SU-DHL-6 (cell line): Measurements from ENCODE around the gene SLC17A7.
"Not testable (repeated sequence)": the region's sequence is repeated elsewhere in the genome, so short reads cannot be mapped to it uniquely, and the experiment has no call there.

Experiments used
- H2AFZ ChIP-seq: fragments of 200-600 bp; sonication (generic); 2 replicates; pipeline ENCODE4 v1.6.1; 2014; ENCODE audit warnings: low read depth, mild to moderate bottlenecking, moderate library complexity, mixed read lengths, antibody characterized with exemption, low read length; ENCODE audit not compliant: severe bottlenecking
- H3F3A ChIP-seq: fragments of 200-600 bp; shearing (Covaris generic); 2 replicates; pipeline ENCODE4 v1.6.0; 2016; ENCODE audit warnings: antibody characterized with exemption, mild to moderate bottlenecking; ENCODE audit not compliant: insufficient read depth
- H3K27ac ChIP-seq: fragments of 200-600 bp; sonication (generic); 2 replicates; pipeline ENCODE4 v1.5.1; 2016; ENCODE audit warnings: low read depth, mild to moderate bottlenecking, low read length, moderate library complexity, mixed read lengths
- H3K27me3 ChIP-seq: fragments of 200-600 bp; sonication (generic), shearing (Covaris generic); 2 replicates; pipeline ENCODE4 v1.6.0; 2014; ENCODE audit warnings: mild to moderate bottlenecking, low read length
- H3K36me3 ChIP-seq: fragments of 200-600 bp; sonication (generic); 2 replicates; pipeline ENCODE4 v1.6.1; 2014; ENCODE audit warnings: mild to moderate bottlenecking, low read length, mixed read lengths
- H3K4me2 ChIP-seq: fragments of 300-600, 200-600 bp; shearing (Covaris generic), sonication (generic); 2 replicates; pipeline ENCODE4 v1.6.0; 2014; ENCODE audit warnings: low read length, low read depth, mild to moderate bottlenecking; ENCODE audit not compliant: poor library complexity, severe bottlenecking
- H3K4me3 ChIP-seq: fragments of 200-600 bp; sonication (generic); 2 replicates; pipeline ENCODE4 v1.5.1; 2014; ENCODE audit warnings: antibody characterized with exemption, low read length, mild to moderate bottlenecking, mixed read lengths; ENCODE audit not compliant: insufficient read depth, poor library complexity, severe bottlenecking
- H3K79me2 ChIP-seq: fragments of 200-600 bp; sonication (generic); 2 replicates; pipeline ENCODE4 v1.6.1; 2014; ENCODE audit warnings: mild to moderate bottlenecking, low read length, moderate library complexity; ENCODE audit not compliant: insufficient read depth
- H3K9ac ChIP-seq: fragments of 200-600 bp; sonication (generic); 2 replicates; pipeline ENCODE4 v1.7.0; 2014; ENCODE audit warnings: mild to moderate bottlenecking, low read length
- H3K9me2 ChIP-seq: fragments of 200-600 bp; sonication (generic); replicated peaks from 2 replicates; pipeline ENCODE4 v1.6.1; 2014; ENCODE audit warnings: low read length; ENCODE audit not compliant: insufficient read depth
- H3K9me3 ChIP-seq: fragments of 200-600 bp; sonication (generic); 2 replicates; pipeline ENCODE4 v1.6.1; 2014; ENCODE audit warnings: low read length, mixed read lengths; ENCODE audit not compliant: insufficient read depth
- H4K20me1 ChIP-seq: fragments of 200-600 bp; sonication (generic); 2 replicates; pipeline ENCODE4 v1.6.1; 2014; ENCODE audit warnings: low read depth, mild to moderate bottlenecking, antibody characterized with exemption, low read length, moderate library complexity, mixed read lengths
- EZH2phosphoT487 ChIP-seq: fragments of 200-600 bp; sonication (generic), shearing (Covaris generic); conservative IDR thresholded peaks from 2 replicates; pipeline ENCODE4 v1.6.1; 2018; ENCODE audit warnings: mild to moderate bottlenecking, antibody characterized with exemption, low read length, moderate library complexity, mixed read lengths
- TF ChIP-seq, protein P1 (sequence below): fragments of 200-600 bp; sonication (generic); IDR thresholded peaks from one replicate; pipeline ENCODE4 v1.5.1; 2017; ENCODE audit warnings: antibody characterized with exemption, mild to moderate bottlenecking, low read length, moderate library complexity; ENCODE audit not compliant: insufficient read depth, poor library complexity, severe bottlenecking

Gene SLC17A7

DNA sequence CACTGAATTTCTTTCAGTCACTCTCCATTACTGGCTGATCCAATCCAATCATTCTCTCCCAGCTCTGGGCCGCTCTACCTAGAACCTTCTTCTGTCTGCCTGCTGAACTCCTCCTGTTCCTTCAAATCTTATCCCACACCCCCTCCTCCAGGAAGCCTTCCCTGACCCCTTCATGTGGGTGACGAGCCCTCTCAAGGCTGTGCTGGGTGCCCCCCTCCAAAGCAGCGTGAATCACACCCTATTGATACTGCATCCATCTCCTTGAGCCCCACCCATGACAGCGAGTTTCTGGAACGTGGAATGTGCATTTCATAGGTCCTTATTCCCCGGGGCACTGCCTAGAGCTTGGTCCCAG, 7.1 kb upstream of the SLC17A7 start:
- TF ChIP-seq EZH2phosphoT487: no peak
- TF ChIP-seq, protein P1, sequence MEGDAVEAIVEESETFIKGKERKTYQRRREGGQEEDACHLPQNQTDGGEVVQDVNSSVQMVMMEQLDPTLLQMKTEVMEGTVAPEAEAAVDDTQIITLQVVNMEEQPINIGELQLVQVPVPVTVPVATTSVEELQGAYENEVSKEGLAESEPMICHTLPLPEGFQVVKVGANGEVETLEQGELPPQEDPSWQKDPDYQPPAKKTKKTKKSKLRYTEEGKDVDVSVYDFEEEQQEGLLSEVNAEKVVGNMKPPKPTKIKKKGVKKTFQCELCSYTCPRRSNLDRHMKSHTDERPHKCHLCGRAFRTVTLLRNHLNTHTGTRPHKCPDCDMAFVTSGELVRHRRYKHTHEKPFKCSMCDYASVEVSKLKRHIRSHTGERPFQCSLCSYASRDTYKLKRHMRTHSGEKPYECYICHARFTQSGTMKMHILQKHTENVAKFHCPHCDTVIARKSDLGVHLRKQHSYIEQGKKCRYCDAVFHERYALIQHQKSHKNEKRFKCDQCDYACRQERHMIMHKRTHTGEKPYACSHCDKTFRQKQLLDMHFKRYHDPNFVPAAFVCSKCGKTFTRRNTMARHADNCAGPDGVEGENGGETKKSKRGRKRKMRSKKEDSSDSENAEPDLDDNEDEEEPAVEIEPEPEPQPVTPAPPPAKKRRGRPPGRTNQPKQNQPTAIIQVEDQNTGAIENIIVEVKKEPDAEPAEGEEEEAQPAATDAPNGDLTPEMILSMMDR: no peak
- Histone ChIP-seq H3K9ac (no peak overlapping the region), H3K4me2 (no peak overlapping the region), H3F3A (peaks cover 20% of the 10 kb centered on the region), H3K36me3 (no peaks in the 10 kb centered on the region), H3K9me2 (no peaks in the 10 kb centered on the region), H3K4me3 (no peak overlapping the region), H3K9me3 (no peaks in the 10 kb centered on the region), H3K27me3 (no peaks in the 10 kb centered on the region), H3K79me2 (peaks cover 17% of the 10 kb centered on the region), H2AFZ (no peak overlapping the region), H4K20me1 (no peaks in the 10 kb centered on the region), H3K27ac (no peak overlapping the region)

DNA sequence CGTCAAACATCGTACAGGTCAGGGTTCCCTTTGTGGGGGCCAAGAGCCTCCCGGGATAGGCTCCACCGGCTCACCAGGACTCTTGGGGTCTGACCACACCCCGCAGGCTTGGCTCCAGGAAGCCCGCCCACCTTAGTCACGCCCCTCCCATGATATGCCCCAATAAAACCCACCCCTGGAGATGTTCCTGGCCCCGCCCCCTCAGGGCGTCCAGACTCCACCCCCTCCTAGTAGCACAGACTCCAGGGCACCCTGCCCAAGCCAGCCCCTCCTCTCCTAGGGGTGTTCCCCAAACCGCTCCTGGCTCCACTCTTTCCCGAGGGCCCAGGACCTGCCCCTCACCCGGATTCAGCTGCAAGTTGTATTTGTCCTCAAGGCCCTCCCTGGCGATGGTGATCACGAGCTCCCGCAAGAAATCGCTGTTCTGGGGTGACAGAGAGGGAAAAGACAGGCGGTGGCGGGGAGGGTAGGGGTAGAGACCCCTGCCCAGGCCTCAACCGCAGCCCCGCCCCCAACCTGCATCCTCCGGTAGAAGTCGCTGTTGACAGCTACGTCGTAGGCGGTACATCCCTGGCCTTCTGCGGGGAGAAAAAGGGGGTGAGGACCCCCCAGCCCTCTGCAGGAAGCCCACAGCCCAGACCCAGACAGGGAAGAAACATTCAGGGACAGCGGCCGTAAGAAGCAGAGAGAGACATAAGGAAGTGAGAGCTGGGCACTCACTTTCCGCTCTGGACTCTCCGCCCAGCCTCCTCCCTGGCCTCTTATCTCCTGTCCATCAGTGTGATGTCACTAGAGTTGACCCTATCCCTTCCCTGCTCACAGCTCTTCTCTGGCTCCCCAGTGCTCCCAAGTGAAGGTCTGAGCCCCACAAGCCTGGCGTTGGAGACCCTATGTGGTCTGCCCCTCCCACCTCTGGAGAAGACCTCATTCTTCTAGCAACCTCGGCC, 6.4 kb upstream of the SLC17A7 start:
- TF ChIP-seq, protein P1: no peak
- TF ChIP-seq EZH2phosphoT487: no peak
- Histone ChIP-seq H3K79me2 (peaks cover 17% of the 10 kb centered on the region), H3K4me2 (no peak overlapping the region), H3K9ac (no peak overlapping the region), H2AFZ (no peak overlapping the region), H3F3A (peaks cover 14% of the 10 kb centered on the region), H4K20me1 (no peaks in the 10 kb centered on the region), H3K36me3 (no peaks in the 10 kb centered on the region), H3K27ac (no peak overlapping the region), H3K9me2 (no peaks in the 10 kb centered on the region), H3K4me3 (no peak overlapping the region), H3K27me3 (no peaks in the 10 kb centered on the region), H3K9me3 (no peaks in the 10 kb centered on the region)

DNA sequence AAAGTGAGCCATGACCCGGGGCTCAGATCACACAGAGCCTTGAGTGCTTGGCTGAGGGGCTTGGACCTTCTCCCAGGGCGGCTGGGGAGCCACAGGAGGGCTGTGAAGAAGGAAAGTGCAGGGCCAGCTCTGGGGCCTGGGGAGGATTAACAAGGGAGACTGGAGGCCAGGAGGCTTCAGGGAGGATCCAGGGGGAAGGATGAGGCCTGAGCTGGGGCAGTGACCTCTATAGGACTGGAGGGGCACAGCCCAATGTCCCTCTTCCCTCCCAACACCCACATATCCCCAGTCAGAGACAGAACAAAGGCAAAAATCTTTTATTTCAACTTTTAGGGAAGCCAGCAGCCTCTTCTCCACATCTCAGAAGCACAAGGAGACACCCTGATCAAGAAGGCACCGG, 4.7 kb upstream of the SLC17A7 start:
- H3K27me3 ChIP-seq: no peaks in the 10 kb centered on the region
- peaks cover 11% of the 10 kb centered on the region for H3K79me2 ChIP-seq
- H3K27ac ChIP-seq: no peak overlapping the region
- H4K20me1 ChIP-seq: no peaks in the 10 kb centered on the region
- 0 out of 2 replicates have a peak, but pooled peaks cover 5% of the 10 kb centered on the region for H3F3A ChIP-seq
- TF ChIP-seq, protein P1: no peak
- TF ChIP-seq EZH2phosphoT487: no peak
- H3K4me2 ChIP-seq: no peak overlapping the region
- H3K4me3 ChIP-seq: no peak overlapping the region
- H3K36me3 ChIP-seq: no peaks in the 10 kb centered on the region
- no peak overlapping the region for H2AFZ ChIP-seq
- H3K9ac ChIP-seq: no peak overlapping the region
- no peaks in the 10 kb centered on the region for H3K9me3 ChIP-seq
- H3K9me2 ChIP-seq: no peaks in the 10 kb centered on the region

DNA sequence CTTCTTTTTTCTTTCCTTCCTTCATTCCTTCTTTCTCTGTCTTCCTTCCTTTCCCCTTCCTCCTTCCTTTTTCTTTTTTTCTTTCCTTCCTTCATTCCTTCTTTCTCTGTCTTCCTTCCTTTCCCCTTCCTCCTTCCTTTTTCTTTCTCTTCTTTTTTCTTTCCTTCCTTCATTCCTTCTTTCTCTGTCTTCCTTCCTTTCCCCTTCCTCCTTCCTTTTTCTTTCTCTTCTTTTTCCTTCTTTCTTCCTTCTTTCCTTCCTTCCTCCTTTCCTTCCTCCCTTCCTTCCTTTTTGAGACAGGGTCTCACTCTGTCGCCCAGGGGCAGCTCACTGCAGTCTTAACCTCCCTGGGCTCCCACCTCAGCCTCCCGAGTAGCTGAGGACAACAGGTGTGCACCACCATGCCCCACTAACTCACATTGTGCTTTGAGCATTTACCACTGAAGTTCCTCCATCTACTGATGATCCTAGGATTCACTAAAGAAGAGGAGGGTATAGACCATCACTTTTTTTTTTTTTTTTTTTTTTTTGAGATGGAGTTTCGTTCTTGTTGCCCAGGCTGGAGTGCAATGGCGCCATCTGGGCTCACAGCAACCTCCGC, 2.9 kb upstream of the SLC17A7 start:
- H3F3A ChIP-seq, H3K27me3 ChIP-seq, H3K9ac ChIP-seq, H3K9me2 ChIP-seq, H3K9me3 ChIP-seq, H2AFZ ChIP-seq, H3K36me3 ChIP-seq, H3K27ac ChIP-seq, H4K20me1 ChIP-seq, H3K79me2 ChIP-seq, H3K4me3 ChIP-seq: not testable (repeated sequence)
- H3K4me2 ChIP-seq: peak overlapping the region; percentile 33
